Measurements from ENCODE around the gene MT2A.

DNA sequence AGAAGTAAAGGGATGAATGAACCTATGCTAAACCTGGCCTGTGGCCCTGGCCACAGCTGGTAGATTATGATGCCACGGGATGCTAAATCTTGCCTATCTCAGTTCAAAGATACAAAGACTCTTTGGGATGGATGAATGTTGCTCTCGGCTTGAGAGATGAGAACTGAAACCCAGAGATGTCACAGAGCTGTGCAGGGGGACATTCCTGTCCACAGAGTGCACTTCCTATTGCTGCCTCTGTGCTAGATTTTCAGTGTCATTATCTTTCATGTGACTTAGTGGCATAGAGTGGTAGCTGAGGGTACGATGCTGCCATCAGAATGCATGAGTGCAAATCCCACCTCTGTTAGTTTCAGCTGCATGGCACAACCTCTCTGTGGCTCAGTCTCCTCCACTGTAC is 21.8 kb downstream of the MT2A start:
- TF ChIP-seq, protein P1, sequence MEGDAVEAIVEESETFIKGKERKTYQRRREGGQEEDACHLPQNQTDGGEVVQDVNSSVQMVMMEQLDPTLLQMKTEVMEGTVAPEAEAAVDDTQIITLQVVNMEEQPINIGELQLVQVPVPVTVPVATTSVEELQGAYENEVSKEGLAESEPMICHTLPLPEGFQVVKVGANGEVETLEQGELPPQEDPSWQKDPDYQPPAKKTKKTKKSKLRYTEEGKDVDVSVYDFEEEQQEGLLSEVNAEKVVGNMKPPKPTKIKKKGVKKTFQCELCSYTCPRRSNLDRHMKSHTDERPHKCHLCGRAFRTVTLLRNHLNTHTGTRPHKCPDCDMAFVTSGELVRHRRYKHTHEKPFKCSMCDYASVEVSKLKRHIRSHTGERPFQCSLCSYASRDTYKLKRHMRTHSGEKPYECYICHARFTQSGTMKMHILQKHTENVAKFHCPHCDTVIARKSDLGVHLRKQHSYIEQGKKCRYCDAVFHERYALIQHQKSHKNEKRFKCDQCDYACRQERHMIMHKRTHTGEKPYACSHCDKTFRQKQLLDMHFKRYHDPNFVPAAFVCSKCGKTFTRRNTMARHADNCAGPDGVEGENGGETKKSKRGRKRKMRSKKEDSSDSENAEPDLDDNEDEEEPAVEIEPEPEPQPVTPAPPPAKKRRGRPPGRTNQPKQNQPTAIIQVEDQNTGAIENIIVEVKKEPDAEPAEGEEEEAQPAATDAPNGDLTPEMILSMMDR (conservative IDR thresholded peaks at IDR 0.05 in 1 of 2, IDR thresholded peaks at IDR 0.05 in 1 of 2; ENCODE audit: extremely low read depth in 1 of 2, insufficient read depth in 1 of 2, low read depth in 1 of 2, low read length in 2 of 2): no peak
- no peak for TF ChIP-seq EZH2 (IDR thresholded peaks at IDR 0.05; ENCODE audit: borderline replicate concordance, low read length)
